Measurements from ENCODE around the gene PLEKHG3.

Gene PLEKHG3

DNA sequence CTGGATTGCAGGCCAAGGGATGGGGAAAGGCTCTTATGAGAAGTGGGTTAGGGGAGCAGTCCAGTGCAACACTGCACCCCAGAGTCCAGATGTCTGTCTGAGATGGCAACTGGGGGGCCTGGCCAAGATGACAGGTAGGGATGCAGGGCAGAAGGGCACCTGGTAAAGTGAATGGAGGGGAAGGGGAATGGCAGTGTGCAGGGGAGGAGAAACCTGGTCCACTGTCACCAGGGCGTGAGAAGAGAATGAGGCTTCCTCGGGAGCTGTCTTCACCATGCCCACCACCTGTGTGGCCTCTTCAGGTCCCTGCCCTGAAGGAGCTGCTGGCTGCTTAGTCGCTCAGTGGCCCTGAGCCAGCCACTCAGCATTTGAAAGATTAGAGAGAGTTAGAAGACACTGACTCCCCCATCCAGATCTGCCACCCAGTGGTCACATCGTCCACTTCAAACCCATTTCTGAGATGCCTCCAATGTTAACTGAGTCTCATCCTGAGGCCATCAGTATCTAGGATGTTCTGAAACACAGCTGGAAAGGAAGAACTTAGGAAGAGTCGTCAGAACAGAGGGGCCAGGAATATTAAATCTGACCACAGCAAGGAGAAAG is 57.3 kb downstream of the PLEKHG3 start:
- DNase-seq (ENCODE audit: low read depth, low spot score): no peak
- Histone ChIP-seq H3K9me3 (ENCODE audit: low read depth, low read length) (no peaks in the 10 kb centered on the region), H3K36me3 (ENCODE audit: insufficient read depth, low read length) (no peaks in the 10 kb centered on the region), H3K27ac (no peak overlapping the region), H3K9ac (ENCODE audit: insufficient read length) (no peak overlapping the region), H3K4me3 (peak overlapping the region; percentile 57; the same call in 1 of the 2 replicates)
- TF ChIP-seq FOXP2 (optimal IDR thresholded peaks at IDR 0.05; ENCODE audit: control extremely low read depth, extremely low read length, insufficient read depth) (no peak), EZH2 (IDR thresholded peaks at IDR 0.05) (no peak), POLR2AphosphoS5 (IDR thresholded peaks at IDR 0.05; ENCODE audit: borderline replicate concordance, low read depth, low read length) (no peak)

DNA sequence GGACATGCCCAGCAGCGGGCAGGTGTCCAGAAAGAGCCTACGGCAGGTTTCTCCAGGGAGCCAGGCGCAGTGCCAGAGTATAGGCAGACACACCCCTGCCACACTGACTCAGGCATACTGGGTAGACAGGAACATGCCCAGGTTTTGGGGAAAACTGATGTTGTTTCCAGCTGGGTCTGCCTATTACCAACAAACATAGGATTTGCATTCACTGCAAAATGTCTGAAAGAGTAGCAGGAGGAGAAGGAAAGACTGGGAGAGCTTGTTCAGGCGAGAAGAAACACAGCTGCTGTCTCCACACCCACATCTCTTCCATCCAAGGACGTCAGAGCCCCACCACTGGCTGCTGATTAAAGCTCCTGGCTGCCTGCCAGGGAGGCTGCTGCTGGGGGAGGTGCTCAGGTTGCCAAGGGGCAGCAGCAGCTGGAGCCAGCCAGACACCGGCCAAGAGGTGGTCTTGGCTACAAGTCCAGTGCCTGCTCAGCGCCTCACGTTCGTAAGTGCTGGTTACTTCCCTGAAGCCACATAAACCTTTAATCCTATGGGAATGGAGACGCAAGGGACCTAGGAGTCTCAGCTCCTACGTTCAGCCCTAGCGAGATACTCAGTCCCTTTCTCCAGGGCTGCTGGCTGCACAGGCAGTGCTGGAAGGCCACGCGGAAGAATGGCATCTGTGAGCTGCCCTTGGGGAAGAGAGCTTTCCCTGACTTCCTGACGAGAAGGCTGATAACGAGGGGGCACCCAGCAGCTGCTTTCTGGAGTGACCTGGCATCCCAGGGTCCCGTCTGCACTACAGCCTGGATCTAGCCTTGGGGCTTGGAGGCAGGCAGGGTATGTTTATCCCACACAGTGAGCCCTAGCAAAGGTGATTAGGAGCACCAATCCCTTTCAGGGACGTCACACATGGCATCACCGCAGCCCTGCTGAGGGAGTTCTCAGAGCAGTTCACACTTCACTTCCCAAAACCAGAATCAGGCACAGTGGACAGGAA is 58.1 kb downstream of the PLEKHG3 start:
- Histone ChIP-seq H3K4me3 (peak overlapping the region; percentile 57), H3K27ac (no peak overlapping the region), H3K36me3 (ENCODE audit: insufficient read depth, low read length) (no peaks in the 10 kb centered on the region), H3K9ac (ENCODE audit: insufficient read length) (no peak overlapping the region), H3K9me3 (ENCODE audit: low read depth, low read length) (no peaks in the 10 kb centered on the region)
- TF ChIP-seq FOXP2 (optimal IDR thresholded peaks at IDR 0.05; ENCODE audit: control extremely low read depth, extremely low read length, insufficient read depth) (peak; percentile 61), EZH2 (IDR thresholded peaks at IDR 0.05) (no peak), POLR2AphosphoS5 (IDR thresholded peaks at IDR 0.05; ENCODE audit: borderline replicate concordance, low read depth, low read length) (no peak)
- no peak for DNase-seq (ENCODE audit: low read depth, low spot score)

DNA sequence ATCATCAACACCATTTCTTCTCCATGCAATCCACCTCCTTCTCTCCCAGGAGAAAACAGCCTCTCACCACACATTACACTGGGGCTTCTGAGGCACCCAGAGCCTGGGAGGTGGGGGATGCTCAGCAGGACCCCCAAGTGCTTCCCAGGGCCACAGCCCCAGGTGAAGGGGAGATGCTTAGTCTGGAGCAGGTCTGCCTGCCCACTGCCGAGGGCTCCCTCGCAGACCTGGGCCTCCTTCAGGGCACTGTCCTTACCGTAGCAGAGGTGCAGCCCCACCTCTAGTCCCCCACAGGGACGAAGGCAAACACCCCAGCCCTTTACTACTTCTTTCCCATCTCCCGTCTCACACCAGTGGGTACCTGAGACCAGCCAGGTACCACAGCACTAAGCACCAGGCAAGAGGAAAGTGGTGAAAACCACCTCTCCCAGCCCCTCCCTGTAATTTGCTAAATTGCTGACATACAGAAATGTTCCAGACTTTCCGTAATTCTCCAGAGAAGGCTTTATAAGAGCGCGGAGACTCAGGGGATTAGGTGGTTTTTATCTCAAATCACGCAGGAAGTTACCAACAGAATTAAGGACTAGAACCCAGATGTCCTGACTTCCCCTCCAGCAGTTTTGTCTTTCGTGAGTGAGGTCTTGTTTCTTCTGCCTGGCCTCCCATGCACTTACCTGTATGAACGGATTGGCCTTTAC is 59.0 kb downstream of the PLEKHG3 start:
- peak overlapping the region; percentile 57 for H3K4me3 ChIP-seq
- DNase-seq (ENCODE audit: low read depth, low spot score): peak; percentile 56
- no peaks in the 10 kb centered on the region for H3K9me3 ChIP-seq (ENCODE audit: low read depth, low read length)
- H3K36me3 ChIP-seq (ENCODE audit: insufficient read depth, low read length): no peaks in the 10 kb centered on the region
- H3K27ac ChIP-seq: peak overlapping the region; percentile 30; the same call in 1 of the 2 replicates
- H3K9ac ChIP-seq (ENCODE audit: insufficient read length): no peak overlapping the region
- TF ChIP-seq FOXP2 (optimal IDR thresholded peaks at IDR 0.05; ENCODE audit: control extremely low read depth, extremely low read length, insufficient read depth): no peak
- no peak for TF ChIP-seq POLR2AphosphoS5 (IDR thresholded peaks at IDR 0.05; ENCODE audit: borderline replicate concordance, low read depth, low read length)
- TF ChIP-seq EZH2 (IDR thresholded peaks at IDR 0.05): no peak

DNA sequence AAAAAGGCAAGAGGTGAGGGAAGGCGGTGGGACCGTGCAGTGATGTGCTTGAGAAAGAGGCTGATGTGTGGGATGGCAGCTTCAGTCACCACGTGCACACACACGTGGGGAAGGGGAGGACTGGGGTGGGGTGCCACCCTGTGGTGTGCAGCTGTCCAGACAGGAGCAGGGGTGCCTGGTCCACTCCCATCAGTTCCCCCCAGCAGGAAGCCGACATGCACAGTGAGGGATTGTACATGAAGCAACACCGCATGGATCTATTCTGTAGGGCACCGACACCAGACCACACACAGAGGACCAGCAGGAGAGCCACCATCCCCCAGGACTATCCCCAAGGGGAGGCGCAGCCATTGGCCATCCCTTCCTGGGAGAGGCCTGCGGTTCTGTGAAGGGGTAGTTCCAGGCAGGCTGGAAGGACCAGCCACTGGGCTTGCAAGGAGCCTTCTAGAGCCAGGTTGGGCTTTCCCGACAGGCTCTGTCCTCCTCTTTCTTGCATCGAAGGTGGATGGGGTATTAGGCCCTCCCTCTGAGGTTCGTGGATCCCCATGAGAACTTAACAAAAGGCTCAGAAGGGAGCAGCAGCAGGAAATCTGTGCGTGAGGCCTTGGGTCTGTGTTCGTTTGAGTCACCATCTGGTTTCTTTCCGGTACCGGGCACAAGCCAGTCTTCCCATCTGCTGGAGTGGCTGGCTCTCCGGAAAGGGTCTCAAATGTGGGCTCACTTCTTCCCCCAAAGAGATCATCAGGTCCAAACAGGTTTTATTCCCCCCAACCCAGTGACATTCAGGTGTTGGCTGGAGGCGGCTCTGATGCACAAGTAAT is 59.8 kb downstream of the PLEKHG3 start:
- peak overlapping the region; percentile 30; the same call in 1 of the 2 replicates for H3K27ac ChIP-seq
- no peaks in the 10 kb centered on the region for H3K36me3 ChIP-seq (ENCODE audit: insufficient read depth, low read length)
- H3K9ac ChIP-seq (ENCODE audit: insufficient read length): no peak overlapping the region
- peak overlapping the region; percentile 73 for H3K4me3 ChIP-seq
- DNase-seq (ENCODE audit: low read depth, low spot score): no peak
- no peaks in the 10 kb centered on the region for H3K9me3 ChIP-seq (ENCODE audit: low read depth, low read length)
- TF ChIP-seq FOXP2 (optimal IDR thresholded peaks at IDR 0.05; ENCODE audit: control extremely low read depth, extremely low read length, insufficient read depth): no peak
- TF ChIP-seq EZH2 (IDR thresholded peaks at IDR 0.05): no peak
- no peak for TF ChIP-seq POLR2AphosphoS5 (IDR thresholded peaks at IDR 0.05; ENCODE audit: borderline replicate concordance, low read depth, low read length)

DNA sequence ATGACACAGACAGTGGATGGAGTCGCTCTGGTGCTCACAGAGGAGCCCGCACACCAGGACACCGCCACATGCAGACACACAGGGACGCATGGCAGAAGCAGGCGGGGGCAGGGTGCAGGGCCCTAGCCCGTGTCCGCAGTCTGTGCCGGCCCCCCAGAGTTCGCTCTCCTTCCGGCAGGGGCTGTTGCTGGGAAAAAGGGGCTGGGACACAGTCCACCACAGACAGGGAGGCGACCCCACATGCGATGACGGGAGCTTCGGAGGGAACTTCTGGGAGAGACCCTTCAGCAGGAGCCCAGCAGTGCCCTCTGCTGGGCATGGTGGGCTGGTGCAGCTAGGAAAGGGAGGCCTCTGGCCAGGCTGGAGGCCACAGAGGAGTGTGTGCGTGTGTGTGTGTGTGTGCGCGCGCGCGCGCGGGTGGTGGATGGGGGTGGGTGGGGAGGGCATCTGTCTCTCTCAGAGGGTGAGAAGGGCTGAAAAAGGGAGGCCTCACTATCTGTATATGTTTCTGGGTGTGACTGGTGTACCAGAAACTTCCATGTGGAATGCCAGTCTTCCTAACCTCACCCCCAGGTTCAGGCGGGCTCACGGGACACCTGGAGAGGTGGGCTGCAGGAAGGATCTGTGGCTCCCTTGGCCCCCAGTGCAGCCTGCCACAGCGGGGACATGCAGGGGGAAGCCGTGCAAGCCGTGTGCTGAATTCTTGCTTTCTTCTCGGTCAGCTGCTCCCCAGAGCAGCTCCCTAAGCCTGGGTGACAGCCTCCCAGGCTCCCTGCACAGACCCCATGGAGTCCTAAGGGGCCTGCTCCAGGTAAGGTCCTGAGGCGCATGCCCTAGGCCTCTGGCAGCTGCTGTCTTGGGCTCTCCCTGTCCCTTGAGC is 60.7 kb downstream of the PLEKHG3 start:
- peak overlapping the region; percentile 73 for H3K4me3 ChIP-seq
- no peak overlapping the region for H3K9ac ChIP-seq (ENCODE audit: insufficient read length)
- no peak overlapping the region for H3K27ac ChIP-seq

DNA sequence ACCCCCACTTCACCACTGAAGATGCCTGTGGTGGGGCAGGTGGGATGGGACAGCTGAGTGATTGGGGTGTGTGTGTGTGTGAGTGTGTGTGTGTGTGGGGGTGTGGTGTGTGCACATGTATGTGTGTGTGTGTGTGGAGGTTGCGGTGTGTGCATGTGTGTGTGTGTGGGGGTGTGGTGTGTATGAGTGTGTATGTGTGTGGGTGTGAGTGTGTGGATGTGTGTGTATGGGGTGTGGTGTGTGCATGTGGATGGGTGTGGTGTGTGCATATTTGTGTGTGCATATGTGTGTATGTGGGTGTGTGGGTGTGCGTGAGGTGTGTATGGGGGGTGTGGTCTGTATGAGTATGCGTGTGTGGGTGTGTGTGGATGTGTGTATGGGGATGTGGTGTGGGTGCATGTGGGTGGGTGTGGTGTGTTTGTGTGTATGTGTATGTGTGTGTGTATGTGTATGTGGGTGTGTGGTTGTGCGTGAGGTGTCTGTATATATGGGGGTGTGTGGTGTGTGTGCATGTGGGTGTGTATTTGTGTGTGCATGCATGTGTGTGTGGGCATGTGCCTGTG is 61.6 kb downstream of the PLEKHG3 start:
- no peak for DNase-seq (ENCODE audit: low read depth, low spot score)
- no peak overlapping the region for H3K27ac ChIP-seq
- no peaks in the 10 kb centered on the region for H3K36me3 ChIP-seq (ENCODE audit: insufficient read depth, low read length)
- no peaks in the 10 kb centered on the region for H3K9me3 ChIP-seq (ENCODE audit: low read depth, low read length)
- no peak for TF ChIP-seq POLR2AphosphoS5 (IDR thresholded peaks at IDR 0.05; ENCODE audit: borderline replicate concordance, low read depth, low read length)
- TF ChIP-seq EZH2 (IDR thresholded peaks at IDR 0.05): no peak
- TF ChIP-seq FOXP2 (optimal IDR thresholded peaks at IDR 0.05; ENCODE audit: control extremely low read depth, extremely low read length, insufficient read depth): no peak
- no peak overlapping the region for H3K9ac ChIP-seq (ENCODE audit: insufficient read length)
- H3K4me3 ChIP-seq: no peak overlapping the region

More for the DNA sequence above, 60.7 kb downstream of the PLEKHG3 start:
- TF ChIP-seq FOXP2 (optimal IDR thresholded peaks at IDR 0.05; ENCODE audit: control extremely low read depth, extremely low read length, insufficient read depth): no peak
- TF ChIP-seq POLR2AphosphoS5 (IDR thresholded peaks at IDR 0.05; ENCODE audit: borderline replicate concordance, low read depth, low read length): no peak
- no peak for TF ChIP-seq EZH2 (IDR thresholded peaks at IDR 0.05)
- Histone ChIP-seq H3K36me3 (ENCODE audit: insufficient read depth, low read length) (no peaks in the 10 kb centered on the region), H3K9me3 (ENCODE audit: low read depth, low read length) (no peaks in the 10 kb centered on the region)
- no peak for DNase-seq (ENCODE audit: low read depth, low spot score)

Measured in SK-N-MC (cell line).